LNCaP clone FGC (cell line): Measurements from ENCODE around the gene GLIS2.

Experiments used
- DNase-seq: peaks from one replicate; pipeline ENCODE4 v3.0.0-alpha.2; 2011; ENCODE audit warnings: low read depth
- H3K4me3 ChIP-seq: 2 replicates; pipeline ENCODE4 v1.5.1; 2011; ENCODE audit warnings: mild to moderate bottlenecking, low read depth, low read length, control low read depth
- CTCF ChIP-seq: IDR thresholded peaks from 2 replicates; pipeline ENCODE4 v1.5.1; 2012; ENCODE audit warnings: mild to moderate bottlenecking; ENCODE audit not compliant: control insufficient read depth, insufficient read depth; ENCODE audit errors: extremely low read depth

GLIS2 gene

GRCh38 chr16:4320571-4321137 lies 4.8 kb downstream of the GLIS2 start:
- H3K4me3 ChIP-seq, result no peak overlapping the region
- DNase-seq, result no peak
- no peak for TF ChIP-seq CTCF

GRCh38 chr16:4321286-4322120 lies 5.6 kb downstream of the GLIS2 start:
- no peak for DNase-seq
- TF ChIP-seq CTCF, result no peak
- no peak overlapping the region for H3K4me3 ChIP-seq

GRCh38 chr16:4322121-4323052 lies 6.5 kb downstream of the GLIS2 start:
- TF ChIP-seq CTCF, result no peak
- no peak overlapping the region for H3K4me3 ChIP-seq

GRCh38 chr16:4323071-4323844 lies 7.4 kb downstream of the GLIS2 start:
- TF ChIP-seq CTCF, result no peak
- no peak for DNase-seq
- no peak overlapping the region for H3K4me3 ChIP-seq

More at GRCh38 chr16:4322121-4323052, 6.5 kb downstream of the GLIS2 start:
- no peak for DNase-seq

GRCh38 chr16:4323845-4324488 lies 8.1 kb downstream of the GLIS2 start:
- no peak for TF ChIP-seq CTCF
- H3K4me3 ChIP-seq, result no peak overlapping the region
- DNase-seq, result no peak

- H3K4me3 ChIP-seq, result no peak overlapping the region
- no peak for TF ChIP-seq CTCF
- no peak for DNase-seq
Measured at GRCh38 chr16:4324492-4325252, 8.8 kb downstream of the GLIS2 start.
